Body of pancreas (tissue), 4 donors: ENCODE results near the gene SPEM3.
"Not testable (repeated sequence)": the region's sequence is repeated elsewhere in the genome, so short reads cannot be mapped to it uniquely, and the experiment has no call there.

Experiments used
- CTCF ChIP-seq, 7 experiments: fragments of 450-650 bp in 4 of 7; fragments of 200-600 bp in 3 of 7; sonication (generic) in 3 of 7; IDR thresholded peaks; one replicate each; pipeline ENCODE4 v1.5.1; 2016 to 2019; ENCODE audit warnings: antibody characterized with exemption in 7 of 7
- POLR2A ChIP-seq, 3 donors: fragments of 450-650 bp; IDR thresholded peaks; one replicate each; pipeline ENCODE4 v1.6.1; 2016; ENCODE audit warnings: antibody characterized with exemption in 3 of 3, mild to moderate bottlenecking in 2 of 3

- TF ChIP-seq CTCF, POLR2A (IDR thresholded peaks at IDR 0.05): not testable (repeated sequence)
Measured at GRCh38 chr17:7481842-7482741, 53.4 kb downstream of the SPEM3 start.
